H1 (cell line): ENCODE data around the gene DTD1. TPM values are rescaled to one million over a fixed set of nuclear protein-coding genes. Genes with fewer than 3 reads are reported as not detected.

Source experiments
- CTCF ChIA-PET: fragments of 300-600 bp; sonication (Branson Sonifier 250); formaldehyde crosslinking; loops from one replicate; lab custom pipeline; 2021; ENCODE audit not compliant: partially characterized antibody; lab: Charles Lee
- POLR2A ChIA-PET: fragments of 300-600 bp; sonication (Branson Sonifier 250); formaldehyde crosslinking; loops from one replicate; lab custom pipeline; 2021; ENCODE audit warnings: inconsistent platforms; ENCODE audit not compliant: partially characterized antibody; lab: Charles Lee
- DNase-seq, 2 experiments: peaks; one replicate each; pipeline versions ENCODE4 v3.0.0 to v3.0.0-alpha.2; 2010 to 2022; ENCODE audit warnings: low spot score in 2 of 2, low read depth in 1 of 2, mixed read lengths in 1 of 2
- FAIRE-seq: peaks from 2 replicates; lab custom pipeline; 2011; peaks lifted over from hg19 to GRCh38; lab: Jason Lieb, UNC
- H2AFZ ChIP-seq: 2 replicates; pipeline ENCODE4 v1.8.1; 2012; ENCODE audit warnings: low read length, inconsistent platforms
- H2AK5ac ChIP-seq: 2 replicates; pipeline ENCODE4 v1.6.1; 2013; ENCODE audit warnings: low read depth, low read length
- H2BK120ac ChIP-seq: replicated peaks from 2 replicates; pipeline ENCODE3; 2013; ENCODE audit warnings: low read depth, low read length, inconsistent platforms
- H2BK12ac ChIP-seq: 2 replicates; pipeline ENCODE4 v1.6.1; 2013; ENCODE audit warnings: low read depth, low read length
- H2BK15ac ChIP-seq: 2 replicates; pipeline ENCODE4 v1.6.1; 2013; ENCODE audit warnings: low read length
- H2BK20ac ChIP-seq: 2 replicates; pipeline ENCODE4 v1.6.1; 2013; ENCODE audit warnings: low read length
- H2BK5ac ChIP-seq: 2 replicates; pipeline ENCODE4 v1.6.1; 2013; ENCODE audit warnings: low read depth, low read length
- H3K14ac ChIP-seq: 2 replicates; pipeline ENCODE4 v1.6.1; 2013; ENCODE audit warnings: inconsistent platforms; ENCODE audit not compliant: insufficient read length
- H3K18ac ChIP-seq: 2 replicates; pipeline ENCODE4 v1.6.1; 2013; ENCODE audit warnings: low read length; ENCODE audit errors: extremely low read depth
- H3K23ac ChIP-seq: 2 replicates; pipeline ENCODE4 v1.6.1; 2013; ENCODE audit warnings: inconsistent platforms; ENCODE audit not compliant: insufficient read length
- H3K23me2 ChIP-seq: 2 replicates; pipeline ENCODE4 v1.6.1; 2013; ENCODE audit warnings: low read depth, low read length
- H3K27ac ChIP-seq: 2 replicates; pipeline ENCODE4 v1.6.1; 2011; ENCODE audit warnings: low read depth, low read length, inconsistent platforms
- H3K27me3 ChIP-seq, 4 experiments: replicated peaks in 1 of 4; 1 replicate in 1 of 4; 2 replicates in 3 of 4; pipeline versions ENCODE4 v1.6.1 to v1.8.1; 2011 to 2013; ENCODE audit warnings: low read length in 3 of 4, mild to moderate bottlenecking in 3 of 4, inconsistent platforms in 2 of 4, mixed read lengths in 2 of 4, moderate library complexity in 1 of 4; ENCODE audit not compliant: control insufficient read depth in 3 of 4, insufficient read depth in 3 of 4; ENCODE audit errors: extremely low read depth in 1 of 4
- H3K36me3 ChIP-seq, 4 experiments: 2 replicates each; pipeline versions ENCODE4 v1.6.1 to v1.8.1; 2011 to 2013; ENCODE audit warnings: mild to moderate bottlenecking in 4 of 4, low read length in 3 of 4, moderate library complexity in 2 of 4, control low read depth in 1 of 4, inconsistent platforms in 1 of 4; ENCODE audit not compliant: insufficient read depth in 4 of 4, control insufficient read depth in 2 of 4
- H3K4ac ChIP-seq: replicated peaks from 2 replicates; pipeline ENCODE3; 2013; ENCODE audit warnings: low read length, low read depth, mixed read lengths, inconsistent platforms; ENCODE audit not compliant: insufficient read length
- H3K4me1 ChIP-seq, 4 experiments: replicated peaks in 1 of 4; 1 replicate in 1 of 4; 2 replicates in 3 of 4; pipeline versions ENCODE4 v1.6.1 to v1.8.1; 2011 to 2013; ENCODE audit warnings: low read length in 3 of 4, inconsistent platforms in 2 of 4, mixed read lengths in 1 of 4; ENCODE audit not compliant: insufficient read depth in 4 of 4, control insufficient read depth in 3 of 4
- H3K4me2 ChIP-seq, 2 experiments: 2 replicates each; pipeline versions ENCODE4 v1.6.1 to v1.8.1; 2011 to 2013; ENCODE audit warnings: low read depth in 2 of 2, low read length in 2 of 2, control low read depth in 1 of 2, inconsistent platforms in 1 of 2, mild to moderate bottlenecking in 1 of 2; ENCODE audit not compliant: insufficient read depth in 1 of 2
- H3K4me3 ChIP-seq, 4 experiments: fragments of 200-600, 300-600 bp in 1 of 4; sonication (generic), shearing (Covaris generic), sonication (Bioruptor Twin) in 1 of 4; 2 replicates each; pipeline versions ENCODE4 v1.5.1 to v1.8.1; 2011 to 2016; ENCODE audit warnings: low read length in 4 of 4, low read depth in 3 of 4, control low read depth in 2 of 4, inconsistent platforms in 2 of 4, mild to moderate bottlenecking in 2 of 4, mixed read lengths in 1 of 4, moderate library complexity in 1 of 4; ENCODE audit not compliant: insufficient read depth in 2 of 4; ENCODE audit errors: extremely low read depth in 1 of 4
- H3K56ac ChIP-seq: replicated peaks from 2 replicates; pipeline ENCODE3; 2013; ENCODE audit warnings: low read depth, mild to moderate bottlenecking, mixed read lengths, low read length, inconsistent platforms; ENCODE audit not compliant: insufficient read length
- H3K79me1 ChIP-seq: 2 replicates; pipeline ENCODE4 v1.6.1; 2013; ENCODE audit warnings: low read depth, low read length, control low read depth
- H3K79me2 ChIP-seq, 2 experiments: 2 replicates each; pipeline versions ENCODE4 v1.6.1 to v1.8.1; 2012 to 2013; ENCODE audit warnings: low read length in 2 of 2, mild to moderate bottlenecking in 2 of 2, inconsistent platforms in 1 of 2; ENCODE audit not compliant: insufficient read depth in 2 of 2, control insufficient read depth in 1 of 2
- H3K9ac ChIP-seq, 4 experiments: replicated peaks in 1 of 4; 1 replicate in 1 of 4; 2 replicates in 3 of 4; pipeline versions ENCODE4 v1.6.1 to v1.8.1; 2011 to 2013; ENCODE audit warnings: low read depth in 3 of 4, low read length in 3 of 4, control low read depth in 2 of 4, mild to moderate bottlenecking in 2 of 4, moderate library complexity in 2 of 4, inconsistent platforms in 1 of 4; ENCODE audit errors: extremely low read depth in 1 of 4
- H3K9me3 ChIP-seq, 2 experiments: 2 replicates each; pipeline versions ENCODE4 v1.6.1 to v1.8.1; 2012 to 2013; ENCODE audit warnings: mild to moderate bottlenecking in 2 of 2, moderate library complexity in 2 of 2, control low read depth in 1 of 2, inconsistent platforms in 1 of 2, low read depth in 1 of 2, low read length in 1 of 2, mixed read lengths in 1 of 2; ENCODE audit not compliant: insufficient read depth in 2 of 2
- H4K20me1 ChIP-seq, 2 experiments: replicated peaks in 1 of 2; 2 replicates each; pipeline versions ENCODE3 to v1.8.1; 2011 to 2013; ENCODE audit warnings: inconsistent platforms in 2 of 2, low read length in 2 of 2, mild to moderate bottlenecking in 1 of 2; ENCODE audit not compliant: insufficient read depth in 2 of 2, control insufficient read depth in 1 of 2
- H4K5ac ChIP-seq: 2 replicates; pipeline ENCODE4 v1.6.1; 2013; ENCODE audit warnings: low read length, low read depth, mixed read lengths, inconsistent platforms; ENCODE audit not compliant: insufficient read length
- H4K8ac ChIP-seq: 2 replicates; pipeline ENCODE4 v1.8.0; 2013; ENCODE audit warnings: mild to moderate bottlenecking, moderate library complexity, low read length, inconsistent platforms; ENCODE audit not compliant: insufficient read depth; ENCODE audit errors: extremely low read depth
- H4K91ac ChIP-seq: replicated peaks from 2 replicates; pipeline ENCODE3; 2013; ENCODE audit warnings: low read length, mixed read lengths, inconsistent platforms; ENCODE audit not compliant: insufficient read length
- JUN ChIP-seq: IDR thresholded peaks from 2 replicates; pipeline ENCODE4 v1.6.1; 2011; ENCODE audit warnings: low read depth, mild to moderate bottlenecking, improper control_type of control experiment, low read length
- TEAD4 ChIP-seq: IDR thresholded peaks from 2 replicates; pipeline ENCODE4 v1.6.1; 2012; ENCODE audit warnings: low read depth, low read length, inconsistent platforms, mixed read lengths
- WGBS, 2 experiments: shearing (Covaris generic) in 1 of 2; methylation state at CpG; one replicate each; pipeline versions ENCODE4 v1.1.6 to v1.1.7; 2013 to 2015; ENCODE audit warnings: low lambda C conversion rate in 2 of 2, mixed read lengths in 2 of 2, inconsistent platforms in 1 of 2, low coverage in 1 of 2, missing lambda C conversion rate in 1 of 2; ENCODE audit not compliant: insufficient replicate concordance in 2 of 2, insufficient coverage in 1 of 2, insufficient read length in 1 of 2; ENCODE audit errors: extremely low coverage in 1 of 2, missing lambda C conversion rate in 1 of 2; 5-methylcytosine and 5-hydroxymethylcytosine counted together
- polyA plus RNA-seq, 7 experiments: library from polyadenylated mRNA; depleted of rRNA in 3 of 7; stranded (reverse) in 5 of 7; unstranded in 2 of 7; fragments of >200 nt in 5 of 7; fragments of 200-250 nt in 2 of 7; gene quantifications; 1 replicate in 5 of 7; 2 replicates in 1 of 7; 4 replicates in 1 of 7; pipeline versions ENCODE4 v1.2.1 to v1.2.3, GENCODE V29; 2011 to 2013; ENCODE audit warnings: missing spikeins in 2 of 7, mixed read lengths in 2 of 7
- total RNA-seq: library from RNA; stranded (reverse); fragmentation: NEBNext Ultra II Directional; extraction: Animal tissue kit (Norgen Biotek cat#: 25700); gene quantifications from 2 replicates; pipeline ENCODE4 v1.2.1, GENCODE V29; 2021

DTD1 gene
- total and polyA plus RNA-seq, 2 of the 8 experiments (the other 6 are each of a cell fraction or from before 2014, with no cell fraction given), result 49.7 to 66.6 TPM

DNA sequence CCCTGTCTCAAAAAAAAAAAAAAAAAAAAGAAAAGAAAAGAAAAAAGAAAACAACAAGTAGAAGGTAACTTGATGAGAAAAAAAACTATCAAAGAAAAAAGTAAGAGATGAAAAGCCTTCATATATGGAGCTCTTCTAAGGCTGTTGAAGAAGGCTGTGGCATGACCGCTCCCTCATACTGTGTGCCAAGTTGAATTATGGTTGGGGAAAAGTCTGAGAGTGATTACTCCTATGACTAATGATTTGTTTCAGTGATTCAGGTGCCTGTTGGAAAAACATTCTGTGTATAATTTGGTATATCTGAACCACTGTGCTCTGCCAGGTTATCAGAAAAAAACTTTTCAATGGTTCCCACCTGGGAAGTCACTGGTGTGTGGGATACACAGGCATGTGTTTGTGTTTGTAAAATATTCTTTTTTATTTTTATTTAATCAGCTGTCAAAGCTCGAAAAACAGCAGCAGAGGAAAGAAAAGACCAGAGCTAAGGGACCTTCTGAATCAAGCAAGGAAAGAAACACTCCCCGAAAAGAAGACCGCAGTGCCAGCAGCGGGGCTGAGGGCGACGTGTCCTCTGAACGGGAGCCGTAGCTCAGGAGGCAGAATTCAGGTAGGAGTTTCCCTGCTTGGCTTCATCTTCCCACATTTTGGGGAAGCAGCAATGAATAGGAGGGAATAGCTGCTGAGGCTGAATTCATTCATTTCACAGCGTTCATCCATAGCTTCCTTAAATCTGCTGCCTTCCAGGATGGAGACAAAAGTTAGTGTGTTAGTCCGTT lies 156.0 kb downstream of the DTD1 start:
- H3K27me3 ChIP-seq, result no peaks in the 10 kb centered on the region
- no peak overlapping the region for H2BK15ac ChIP-seq
- TF ChIP-seq JUN (no peak), TEAD4 (no peak)
- H3K36me3 ChIP-seq, result no peaks in the 10 kb centered on the region
- H3K56ac ChIP-seq, result no peak overlapping the region
- no peaks in the 10 kb centered on the region for H3K9me3 ChIP-seq
- ChIA-PET POLR2A (no interaction called here), CTCF (interaction anchor here (0.6 to 1.4 kb wide), 4 partner anchors 10 to 112 kb away, joined by 3 to 5 read pairs (median 4); no protein-coding TSS in a partner anchor)
- H2BK5ac ChIP-seq, result no peak overlapping the region
- H3K23me2 ChIP-seq, result no peaks in the 10 kb centered on the region
- no peak overlapping the region for H4K8ac ChIP-seq
- H2BK120ac ChIP-seq, result no peak overlapping the region
- no peak overlapping the region for H2AK5ac ChIP-seq
- no peak overlapping the region for H3K4me2 ChIP-seq
- H2BK12ac ChIP-seq, result no peak overlapping the region
- no peak overlapping the region for H3K4ac ChIP-seq
- FAIRE-seq (no peak), DNase-seq (no peak)
- no peak overlapping the region for H3K23ac ChIP-seq
- no peak overlapping the region for H4K91ac ChIP-seq
- H3K14ac ChIP-seq, result no peak overlapping the region
- H3K4me1 ChIP-seq, result peaks cover 0 to 5% (median 2%) of the 10 kb centered on the region in 4 experiments; a peak in 3 of 7 replicates
- no peak overlapping the region for H4K5ac ChIP-seq
- no peak overlapping the region for H3K18ac ChIP-seq
- no peaks in the 10 kb centered on the region; the same call in 1 of the 2 replicates for H3K79me1 ChIP-seq
- H2AFZ ChIP-seq, result no peak overlapping the region
- 86% methylated on average over 11 of the region's 11 CpGs; no CpG with 5 or more reads in 1 of the 2 experiments for WGBS, 2 experiments
- no peak overlapping the region for H3K4me3 ChIP-seq
- no peaks in the 10 kb centered on the region for H3K79me2 ChIP-seq
- no peak overlapping the region for H2BK20ac ChIP-seq
- no peak overlapping the region for H3K9ac ChIP-seq
- H3K27ac ChIP-seq, result no peak overlapping the region
- no peaks in the 10 kb centered on the region for H4K20me1 ChIP-seq
